Kidney capillary endothelial cell (primary cell): ENCODE results near the gene TSPOAP1.

ENCODE experiments used
- DNase-seq: peaks from one replicate; pipeline ENCODE4 v3.0.0-alpha.2; 2018; ENCODE audit warnings: low spot score

Gene TSPOAP1

GRCh38 chr17:58328195-58329034, at the start of gene TSPOAP1:
Gene TSPOAP1 (minus strand): TSS chr17:58328795. CDS start chr17:58327920, 875 bp downstream.
- DNase-seq, result no peak

GRCh38 chr17:58377661-58378060, 49.1 kb upstream of the TSPOAP1 start:
- no peak for DNase-seq

GRCh38 chr17:58377093-58377601, 48.6 kb upstream of the TSPOAP1 start:
- no peak for DNase-seq

- no peak for DNase-seq
Observed at GRCh38 chr17:58376472-58377000, 47.9 kb upstream of the TSPOAP1 start.

- DNase-seq, result no peak
Observed at GRCh38 chr17:58375811-58376210, 47.2 kb upstream of the TSPOAP1 start.

GRCh38 chr17:58375256-58375655, 46.7 kb upstream of the TSPOAP1 start:
- no peak for DNase-seq

GRCh38 chr17:58373923-58374322, 45.3 kb upstream of the TSPOAP1 start:
- DNase-seq, result no peak

- no peak for DNase-seq
Observed at GRCh38 chr17:58373003-58373402, 44.4 kb upstream of the TSPOAP1 start.

GRCh38 chr17:58371300-58371950, 42.8 kb upstream of the TSPOAP1 start:
- DNase-seq, result no peak

GRCh38 chr17:58370716-58371115, 42.1 kb upstream of the TSPOAP1 start:
- DNase-seq, result no peak

- DNase-seq, result no peak
Observed at GRCh38 chr17:58370309-58370708, 41.7 kb upstream of the TSPOAP1 start.

- DNase-seq, result no peak
Observed at GRCh38 chr17:58369214-58370031, 40.8 kb upstream of the TSPOAP1 start.

GRCh38 chr17:58368860-58369213, 40.2 kb upstream of the TSPOAP1 start:
- DNase-seq, result no peak

GRCh38 chr17:58367461-58367860, 38.9 kb upstream of the TSPOAP1 start:
- no peak for DNase-seq

- no peak for DNase-seq
Observed at GRCh38 chr17:58365980-58366595, 37.5 kb upstream of the TSPOAP1 start.

GRCh38 chr17:58365185-58365979, 36.8 kb upstream of the TSPOAP1 start:
- no peak for DNase-seq

- no peak for DNase-seq
Observed at GRCh38 chr17:58364270-58364942, 35.8 kb upstream of the TSPOAP1 start.

GRCh38 chr17:58363457-58364185, 35.0 kb upstream of the TSPOAP1 start:
- DNase-seq, result no peak

- no peak for DNase-seq
Observed at GRCh38 chr17:58362368-58363014, 33.9 kb upstream of the TSPOAP1 start.
